K562 treated with DMSO at 1 percent for 12 hours (cell line): ENCODE measurements around the gene TRIM44. TPM values are rescaled to one million over a fixed set of nuclear protein-coding genes. Genes with fewer than 3 reads are reported as not detected.

ENCODE experiments used
- total RNA-seq: library from RNA; unstranded; fragments of 300-600 nt; gene quantifications from 2 replicates; pipeline ENCODE4 v1.2.3, GENCODE V29; 2022; ENCODE audit not compliant: insufficient read depth

TRIM44 gene, protein sequence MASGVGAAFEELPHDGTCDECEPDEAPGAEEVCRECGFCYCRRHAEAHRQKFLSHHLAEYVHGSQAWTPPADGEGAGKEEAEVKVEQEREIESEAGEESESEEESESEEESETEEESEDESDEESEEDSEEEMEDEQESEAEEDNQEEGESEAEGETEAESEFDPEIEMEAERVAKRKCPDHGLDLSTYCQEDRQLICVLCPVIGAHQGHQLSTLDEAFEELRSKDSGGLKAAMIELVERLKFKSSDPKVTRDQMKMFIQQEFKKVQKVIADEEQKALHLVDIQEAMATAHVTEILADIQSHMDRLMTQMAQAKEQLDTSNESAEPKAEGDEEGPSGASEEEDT
- total RNA-seq, result 14.7 and 39.0 TPM in 2 replicates

DNA sequence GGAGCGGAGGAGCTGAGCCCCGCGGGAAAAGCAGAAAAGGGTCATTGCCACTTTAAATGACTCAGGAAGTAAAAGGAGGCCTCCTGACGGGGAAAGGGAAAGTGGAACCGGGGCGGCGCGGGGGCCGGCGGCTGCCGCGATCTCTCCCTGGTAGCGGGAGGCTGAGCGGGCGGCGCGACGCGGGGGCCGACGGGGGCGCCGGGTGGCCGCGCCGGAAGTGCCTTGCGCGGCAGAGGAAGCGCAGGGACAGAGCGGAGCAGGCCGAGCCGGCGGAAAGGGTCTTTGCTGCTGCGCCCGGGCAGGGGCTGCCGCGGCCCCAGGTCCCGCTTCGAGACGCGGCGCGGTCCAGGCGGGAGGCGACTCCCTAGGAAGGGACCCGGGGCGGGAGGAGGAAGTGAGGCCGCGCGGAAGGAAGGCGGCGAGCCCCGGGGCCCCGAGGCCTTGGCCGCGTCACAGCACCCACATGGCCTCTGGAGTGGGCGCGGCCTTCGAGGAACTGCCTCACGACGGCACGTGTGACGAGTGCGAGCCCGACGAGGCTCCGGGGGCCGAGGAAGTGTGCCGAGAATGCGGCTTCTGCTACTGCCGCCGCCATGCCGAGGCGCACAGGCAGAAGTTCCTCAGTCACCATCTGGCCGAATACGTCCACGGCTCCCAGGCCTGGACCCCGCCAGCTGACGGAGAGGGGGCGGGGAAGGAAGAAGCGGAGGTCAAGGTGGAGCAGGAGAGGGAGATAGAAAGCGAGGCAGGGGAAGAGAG is at the start of gene TRIM44:
Gene TRIM44 (plus strand): TSS at position 127 of the 759 bp plus-strand sequence. CDS start 337 bp downstream, at position 464.

DNA sequence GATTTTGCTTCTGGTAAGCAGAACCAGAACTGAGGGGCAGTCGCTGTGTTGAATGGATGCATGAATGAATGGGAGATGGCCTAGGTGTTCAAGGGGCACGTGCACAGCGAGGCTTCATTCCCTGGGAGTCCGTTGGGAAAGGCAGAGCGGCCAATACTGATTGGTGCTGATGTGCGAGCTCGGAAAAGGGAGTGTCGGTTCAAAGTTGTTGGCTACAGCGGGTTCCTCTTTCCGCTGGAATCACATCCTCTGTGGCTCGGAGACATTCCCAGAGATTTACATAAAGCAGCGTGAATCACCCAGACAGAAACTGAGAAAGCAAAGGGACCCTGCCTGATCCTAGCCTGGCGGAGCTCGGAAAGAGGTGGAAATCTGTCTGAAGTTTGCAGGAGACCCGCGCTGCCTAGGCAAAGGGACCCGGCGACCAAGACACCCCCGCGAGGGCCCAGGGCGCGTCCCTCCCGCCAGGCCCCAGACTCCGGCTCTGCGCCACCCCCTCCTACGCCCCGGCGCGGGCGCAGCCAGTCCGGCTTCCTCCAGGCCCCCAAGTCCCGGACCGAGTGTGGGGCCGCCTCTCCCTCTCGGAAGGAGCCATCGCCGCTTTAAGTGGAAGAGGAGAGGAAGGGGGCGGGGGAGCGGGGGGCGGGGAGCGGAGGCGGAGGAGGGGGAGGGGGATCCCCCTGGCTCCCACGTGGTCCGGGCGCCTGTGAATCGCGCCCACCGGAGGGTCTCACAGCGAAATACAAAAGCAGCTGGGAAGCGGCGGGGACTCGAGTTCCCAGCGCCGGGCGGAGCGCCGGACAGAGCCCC is 44.7 kb upstream of the TRIM44 start, which contains the start of gene FJX1:
Gene FJX1 (plus strand): TSS at position 774 of the 810 bp plus-strand sequence. CDS start 177 bp downstream, outside the sequence.

Other genes with a start within 250 kb of the TRIM44 start
- not detected in 2 replicates for gene SLC1A2, start 243.2 kb upstream of the TRIM44 start, total RNA-seq
- not detected in 2 replicates for gene PAMR1, start 137.2 kb upstream of the TRIM44 start, total RNA-seq
- 0.33 TPM in 1 of 2 replicates, not detected in the other for gene FJX1, start 44.3 kb upstream of the TRIM44 start, total RNA-seq